K562 (cell line): Measurements from ENCODE around the gene ALS2. TPM values are rescaled to one million over a fixed set of nuclear protein-coding genes. Genes with fewer than 3 reads are reported as not detected.
A peak's percentile ranks its signal among the peaks of the same experiment; 100 is the strongest.

Source experiments
- CREBBP ChIP-seq: IDR thresholded peaks from one replicate; pipeline ENCODE4 v1.6.1; 2012; ENCODE audit warnings: low read depth, mild to moderate bottlenecking, control low read depth, inconsistent platforms, low read length
- KDM4B ChIP-seq, 2 experiments: fragments of 450-650 bp in 1 of 2; sonication (generic) in 1 of 2; IDR thresholded peaks; 2 replicates each; pipeline ENCODE4 v1.6.1; 2016 to 2017; ENCODE audit warnings: borderline replicate concordance in 2 of 2, antibody characterized with exemption in 1 of 2, low read depth in 1 of 2, mild to moderate bottlenecking in 1 of 2
- MAFG ChIP-seq: fragments of 450-650 bp; conservative IDR thresholded peaks from 2 replicates; pipeline ENCODE4 v1.6.1; 2016; ENCODE audit warnings: missing genetic modification characterization, missing compliant biosample characterization
- MLLT1 ChIP-seq, 2 experiments: fragments of 450-650 bp; IDR thresholded peaks; 2 replicates each; pipeline ENCODE4 v1.6.1; 2016
- RBBP5 ChIP-seq: fragments of 200-600 bp; sonication (generic); IDR thresholded peaks from 2 replicates; pipeline ENCODE4 v1.6.1; 2012; ENCODE audit warnings: borderline replicate concordance, mild to moderate bottlenecking, low read length, control low read depth, inconsistent platforms; ENCODE audit not compliant: insufficient read depth, poor library complexity, severe bottlenecking
- SMARCB1 ChIP-seq: IDR thresholded peaks from 2 replicates; pipeline ENCODE4 v1.6.1; 2011; ENCODE audit warnings: improper control_type of control experiment, low read depth; ENCODE audit not compliant: insufficient read length
- USF2 ChIP-seq: sonication (generic); formaldehyde crosslinking; IDR thresholded peaks from 2 replicates; pipeline ENCODE4 v1.5.0; 2020; ENCODE audit warnings: missing genetic modification reagents
- ZNF398 ChIP-seq: fragments of 250-450 bp; sonication (Bioruptor Pico); IDR thresholded peaks from 2 replicates; pipeline ENCODE4 v1.8.0; 2021; ENCODE audit warnings: moderate library complexity, mild to moderate bottlenecking, inconsistent platforms
- ZNF407 ChIP-seq: fragments of 450-650 bp; IDR thresholded peaks from 2 replicates; pipeline ENCODE4 v1.6.1; 2016; ENCODE audit warnings: low read depth
- ZNF639 ChIP-seq, 2 experiments: fragments of 200-800 bp in 1 of 2; sonication (Bioruptor generic) in 1 of 2; sonication (generic) in 1 of 2; formaldehyde crosslinking in 1 of 2; IDR thresholded peaks in 1 of 2; conservative IDR thresholded peaks in 1 of 2; 2 replicates each; pipeline versions ENCODE4 v1.5.0 to v1.6.1; 2016 to 2020; ENCODE audit warnings: missing compliant biosample characterization in 1 of 2, missing genetic modification characterization in 1 of 2, missing genetic modification reagents in 1 of 2
- polyA plus RNA-seq, 8 experiments: library from polyadenylated mRNA; depleted of rRNA in 4 of 8; stranded (reverse) in 5 of 8; unstranded in 3 of 8; fragments of >200 nt; fragmentation: Nextera tagmentation in 2 of 8; fragmentation: Illumina TruSeq in 1 of 8; extraction: Ambion mirVana in 2 of 8; extraction: Trizol in 1 of 8; gene quantifications; 2 replicates each; pipeline versions ENCODE4 v1.2.1 to v1.2.3, GENCODE V29; 2011 to 2014; ENCODE audit warnings: inconsistent platforms in 1 of 8, missing spikeins in 1 of 8
- total RNA-seq, 7 experiments: library from RNA; depleted of rRNA in 6 of 7; stranded (reverse); fragments of >200 nt in 6 of 7; fragmentation: Illumina TruSeq in 2 of 7; extraction: Trizol in 2 of 7; gene quantifications; 2 replicates each; pipeline versions ENCODE4 v1.2.1 to v1.2.3, GENCODE V29; 2011 to 2021; ENCODE audit warnings: low replicate concordance in 1 of 7

ALS2 gene
- total and polyA plus RNA-seq, 9 of the 15 experiments (the other 6 are each of a cell fraction or from before 2014, with no cell fraction given) = 5.2 to 17.7 (median 11.6) TPM

- TF ChIP-seq ZNF639 (CRISPR knock-in tag; conservative IDR thresholded peaks at IDR 0.05 in 1 of 2, IDR thresholded peaks at IDR 0.05 in 1 of 2) (0 out of 4 replicates have a peak, but pooled peaks of 1 of the 2 experiments have one; percentile 31), USF2 (CRISPR knock-in tag) (peak; percentile 67), MAFG (tag) (0 out of 2 replicates have a peak, but pooled peaks have one; percentile 29), RBBP5 (peak; percentile 94), SMARCB1 (no peak), MLLT1 (IDR thresholded peaks at IDR 0.05) (peak in 1 of 2 experiments; percentile 68; a peak in 1 of 4 replicates), KDM4B (IDR thresholded peaks at IDR 0.05; ENCODE audit: borderline replicate concordance in 2 of 2, low read depth in 1 of 2) (no peak), ZNF398 (CRISPR knock-in tag) (no peak), CREBBP (no peak), ZNF407 (peak; percentile 92)
These were observed at the start of gene ALS2 (continued) for GRCh38 chr2:201780674-201781493.
